Measurements from ENCODE around the gene FBXW7.

GRCh38 chr4:152585023-152585441 lies 49.1 kb upstream of the FBXW7 start:
- no peak for TF ChIP-seq CTCF (IDR thresholded peaks at IDR 0.05)
- TF ChIP-seq EP300 (IDR thresholded peaks at IDR 0.05), result no peak
- no peak for TF ChIP-seq POLR2A (IDR thresholded peaks at IDR 0.05)
- TF ChIP-seq POLR2AphosphoS5 (IDR thresholded peaks at IDR 0.05), result no peak

Data from sigmoid colon (tissue), 4 donors.